HEK293 (cell line): ENCODE data around the gene CSNK1G1.
A peak's percentile ranks its signal among the peaks of the same experiment; 100 is the strongest.

Source experiments
- CTCF ChIA-PET: fragments of 350-600 bp; formaldehyde crosslinking; extraction: SDS; loops from one replicate; lab custom pipeline; 2021; ENCODE audit warnings: antibody characterized with exemption; lab: Yijun Ruan, JAX
- POLR2A ChIA-PET: fragments of 300-600 bp; formaldehyde crosslinking; extraction: SDS; loops from one replicate; lab custom pipeline; 2020; ENCODE audit warnings: antibody characterized with exemption, inconsistent platforms; lab: Yijun Ruan, JAX
- H3K27ac ChIP-seq: fragments of 200-500 bp; sonication (Bioruptor generic); 2 replicates; pipeline ENCODE4 v1.5.1; 2014; ENCODE audit warnings: low read depth, low read length, control low read depth, inconsistent platforms; ENCODE audit errors: extremely low read depth
- H3K36me3 ChIP-seq, 2 experiments: fragments of 200-500 bp in 1 of 2; sonication (Bioruptor generic) in 1 of 2; 1 replicate in 1 of 2; 2 replicates in 1 of 2; pipeline ENCODE4 v1.5.1; 2014 to 2017; ENCODE audit warnings: inconsistent platforms in 2 of 2, low read length in 2 of 2; ENCODE audit not compliant: control insufficient read depth in 2 of 2, insufficient read depth in 1 of 2
- H3K4me1 ChIP-seq: fragments of 200-500 bp; sonication (Bioruptor generic); 2 replicates; pipeline ENCODE4 v1.5.1; 2014; ENCODE audit warnings: mild to moderate bottlenecking, low read length, inconsistent platforms; ENCODE audit not compliant: control insufficient read depth, insufficient read depth
- H3K4me3 ChIP-seq: 2 replicates; pipeline ENCODE4 v1.5.1; 2011; ENCODE audit warnings: low read depth, mild to moderate bottlenecking, control low read depth, low read length, moderate library complexity
- H3K9me3 ChIP-seq: fragments of 200-500 bp; sonication (Bioruptor generic); 2 replicates; pipeline ENCODE4 v1.5.1; 2014; ENCODE audit warnings: low read depth, low read length, inconsistent platforms; ENCODE audit not compliant: control insufficient read depth, insufficient read depth
- ATF2 ChIP-seq: fragments of 450-650 bp; formaldehyde crosslinking; IDR thresholded peaks from 2 replicates; pipeline ENCODE4 v1.5.1; 2016; ENCODE audit warnings: missing biosample characterization, missing genetic modification characterization, low read depth
- EGR2 ChIP-seq: fragments of 450-650 bp; formaldehyde crosslinking; IDR thresholded peaks from 2 replicates; pipeline ENCODE4 v1.5.1; 2016; ENCODE audit warnings: low read depth, missing biosample characterization, missing genetic modification characterization
- GLIS1 ChIP-seq: fragments of 450-650 bp; formaldehyde crosslinking; IDR thresholded peaks from 2 replicates; pipeline ENCODE4 v1.5.1; 2016; ENCODE audit warnings: missing biosample characterization, missing genetic modification characterization
- KLF9 ChIP-seq: fragments of 450-650 bp; formaldehyde crosslinking; IDR thresholded peaks from 2 replicates; pipeline ENCODE4 v1.5.1; 2016; ENCODE audit warnings: missing biosample characterization, missing genetic modification characterization, low read depth
- PBX3 ChIP-seq: sonication (generic); formaldehyde crosslinking; IDR thresholded peaks from 2 replicates; pipeline ENCODE4 v1.8.1; 2022; ENCODE audit warnings: mild to moderate bottlenecking, moderate library complexity, missing genetic modification reagents
- SP2 ChIP-seq: fragments of 450-650 bp; formaldehyde crosslinking; IDR thresholded peaks from 2 replicates; pipeline ENCODE4 v1.5.1; 2016; ENCODE audit warnings: missing biosample characterization, missing genetic modification characterization
- TSHZ1 ChIP-seq: fragments of 450-650 bp; formaldehyde crosslinking; IDR thresholded peaks from 2 replicates; pipeline ENCODE4 v1.5.1; 2016; ENCODE audit warnings: missing biosample characterization, missing genetic modification characterization, borderline replicate concordance
- ZBTB44 ChIP-seq: fragments of 450-650 bp; IDR thresholded peaks from 2 replicates; pipeline ENCODE4 v1.5.1; 2018; ENCODE audit warnings: missing biosample characterization, mild to moderate bottlenecking, missing genetic modification characterization
- ZBTB49 ChIP-seq: fragments of 450-650 bp; formaldehyde crosslinking; IDR thresholded peaks from 2 replicates; pipeline ENCODE4 v1.5.1; 2016; ENCODE audit warnings: missing biosample characterization, missing genetic modification characterization, low read depth
- ZBTB7A ChIP-seq: fragments of 450-650 bp; formaldehyde crosslinking; IDR thresholded peaks from 2 replicates; pipeline ENCODE4 v1.5.1; 2016; ENCODE audit warnings: low read depth, missing biosample characterization, missing genetic modification characterization
- ZFP69B ChIP-seq: fragments of 450-650 bp; formaldehyde crosslinking; IDR thresholded peaks from 2 replicates; pipeline ENCODE4 v1.5.1; 2016; ENCODE audit warnings: missing biosample characterization, missing genetic modification characterization
- ZNF121 ChIP-seq: fragments of 450-650 bp; formaldehyde crosslinking; IDR thresholded peaks from 2 replicates; pipeline ENCODE4 v1.5.1; 2016; ENCODE audit warnings: missing biosample characterization, missing genetic modification characterization
- ZNF311 ChIP-seq: fragments of 450-650 bp; formaldehyde crosslinking; IDR thresholded peaks from 2 replicates; pipeline ENCODE4 v1.5.1; 2017; ENCODE audit warnings: missing biosample characterization, missing genetic modification characterization, borderline replicate concordance
- ZNF510 ChIP-seq: fragments of 450-650 bp; formaldehyde crosslinking; IDR thresholded peaks from 2 replicates; pipeline ENCODE4 v1.5.1; 2018; ENCODE audit warnings: mild to moderate bottlenecking, missing genetic modification characterization, missing biosample characterization; ENCODE audit not compliant: insufficient replicate concordance
- ZNF513 ChIP-seq: fragments of 450-650 bp; IDR thresholded peaks from 2 replicates; pipeline ENCODE4 v1.5.1; 2018; ENCODE audit warnings: missing biosample characterization, missing genetic modification characterization
- ZNF571 ChIP-seq: fragments of 450-650 bp; formaldehyde crosslinking; IDR thresholded peaks from 2 replicates; pipeline ENCODE4 v1.5.0; 2017; ENCODE audit warnings: missing biosample characterization, missing genetic modification characterization
- ZNF664 ChIP-seq: fragments of 450-650 bp; formaldehyde crosslinking; IDR thresholded peaks from 2 replicates; pipeline ENCODE4 v1.5.1; 2016; ENCODE audit warnings: missing biosample characterization, missing genetic modification characterization
- ZNF692 ChIP-seq: fragments of 450-650 bp; formaldehyde crosslinking; IDR thresholded peaks from 2 replicates; pipeline ENCODE4 v1.5.1; 2016; ENCODE audit warnings: missing biosample characterization, missing genetic modification characterization
- ZNF704 ChIP-seq: fragments of 450-650 bp; formaldehyde crosslinking; IDR thresholded peaks from 2 replicates; pipeline ENCODE4 v1.5.1; 2016; ENCODE audit warnings: missing biosample characterization, missing genetic modification characterization

Gene CSNK1G1

GRCh38 chr15:64151727-64152506 is 204.1 kb downstream of the CSNK1G1 start, which contains the start of gene SNX22 (continued):
- TF ChIP-seq ZBTB49 = no peak
- TF ChIP-seq KLF9 (tag by site-specific recombination) = no peak; the same call in 1 of the 2 replicates
- 0 out of 2 replicates have a peak, but pooled peaks have one; percentile 10 for TF ChIP-seq ZNF513 (tag by site-specific recombination)
- no peak for TF ChIP-seq ATF2 (tag by site-specific recombination)
- no peak for TF ChIP-seq PBX3 (CRISPR knock-in tag)
- no peak for TF ChIP-seq ZNF571
- TF ChIP-seq ZNF510 (tag by site-specific recombination) = no peak
- TF ChIP-seq ZFP69B (tag by site-specific recombination) = peak; percentile 53; the same call in 1 of the 2 replicates
- TF ChIP-seq EGR2 (tag by site-specific recombination) = peak; percentile 87
- no peak for TF ChIP-seq ZNF704 (tag by site-specific recombination)
- peak; percentile 50 for TF ChIP-seq GLIS1
- peak; percentile 73 for TF ChIP-seq ZNF692 (tag by site-specific recombination)
- no peak for TF ChIP-seq ZNF664 (tag by site-specific recombination)
- peak; percentile 59 for TF ChIP-seq SP2 (tag by site-specific recombination)

- no peak for TF ChIP-seq ZBTB7A
- no peak for TF ChIP-seq ZNF121
- TF ChIP-seq ZNF311 (tag by site-specific recombination) = no peak
- no peak for TF ChIP-seq TSHZ1
- TF ChIP-seq ZBTB44 (tag by site-specific recombination) = no peak
- H3K4me1 ChIP-seq = peaks cover 2% of the 10 kb centered on the region; the same call in 1 of the 2 replicates
- ChIA-PET CTCF (interaction anchor here (0.6 to 1.8 kb wide), 4 partner anchors 14 to 951 kb away, joined by 3 to 7 read pairs (median 4); no protein-coding TSS in a partner anchor), POLR2A (interaction anchor here (0.5 to 1.2 kb wide), 5 partner anchors 8 to 317 kb away, joined by 3 to 4 read pairs (median 3); partner anchors contain the start of gene CIAO2A)
- H3K9me3 ChIP-seq = no peaks in the 10 kb centered on the region
- H3K36me3 ChIP-seq = peaks cover 0 to 11% of the 10 kb centered on the region in 2 experiments; a peak in 1 of 3 replicates
- no peak overlapping the region for H3K4me3 ChIP-seq
- H3K27ac ChIP-seq = no peak overlapping the region
Observed at GRCh38 chr15:64149893-64150578, 205.9 kb downstream of the CSNK1G1 start.
